Effector memory CD4-positive, alpha-beta T cell (primary cell): ENCODE results near the gene C6orf58.

Experiments
- DNase-seq, 3 donors: peaks; one replicate each; pipeline ENCODE4 v3.0.0-alpha.2; 2020
- H3K27ac ChIP-seq: 2 replicates; pipeline ENCODE4 v1.7.0; 2013; ENCODE audit warnings: mild to moderate bottlenecking, low read length, moderate library complexity; ENCODE audit not compliant: insufficient read depth, poor library complexity, severe bottlenecking
- H3K27me3 ChIP-seq: replicated peaks from 2 replicates; pipeline ENCODE4 v1.7.0; 2013; ENCODE audit warnings: mild to moderate bottlenecking, low read length; ENCODE audit not compliant: insufficient read depth, control insufficient read depth, poor library complexity, severe bottlenecking
- H3K36me3 ChIP-seq: 2 replicates; pipeline ENCODE4 v1.7.0; 2013; ENCODE audit warnings: mild to moderate bottlenecking, low read length, moderate library complexity; ENCODE audit not compliant: control insufficient read depth, insufficient read depth
- H3K4me1 ChIP-seq: 2 replicates; pipeline ENCODE4 v1.7.0; 2013; ENCODE audit warnings: low read length, mild to moderate bottlenecking; ENCODE audit not compliant: control insufficient read depth, insufficient read depth, poor library complexity, severe bottlenecking
- H3K4me3 ChIP-seq: 2 replicates; pipeline ENCODE4 v1.7.0; 2013; ENCODE audit warnings: low read length, low read depth, mild to moderate bottlenecking; ENCODE audit not compliant: insufficient read depth, poor library complexity, severe bottlenecking
- H3K9me3 ChIP-seq: 2 replicates; pipeline ENCODE4 v1.7.0; 2013; ENCODE audit warnings: mild to moderate bottlenecking, low read length, moderate library complexity; ENCODE audit not compliant: control insufficient read depth
- total RNA-seq, 3 donors: gene quantifications; one replicate each; lab custom pipeline; 2026; lab: John Stamatoyannopoulos, UW

C6orf58 gene
- total RNA-seq, result 0 reads per million in 3 donors

- H3K9me3 ChIP-seq, result no peaks in the 10 kb centered on the region
- no peaks in the 10 kb centered on the region for H3K36me3 ChIP-seq
- no peaks in the 10 kb centered on the region for H3K27me3 ChIP-seq
- no peaks in the 10 kb centered on the region for H3K4me1 ChIP-seq
- no peak within 1 kb of the TSS for H3K4me3 ChIP-seq
- no peak within 1 kb of the TSS for H3K27ac ChIP-seq
- no peak for DNase-seq
Observed at GRCh38 chr6:127576874-127577273, at the start of gene C6orf58. Gene C6orf58, plus strand, starts transcription at chr6:127577174. Its CDS starts 12 bp downstream, at chr6:127577186.

DNA sequence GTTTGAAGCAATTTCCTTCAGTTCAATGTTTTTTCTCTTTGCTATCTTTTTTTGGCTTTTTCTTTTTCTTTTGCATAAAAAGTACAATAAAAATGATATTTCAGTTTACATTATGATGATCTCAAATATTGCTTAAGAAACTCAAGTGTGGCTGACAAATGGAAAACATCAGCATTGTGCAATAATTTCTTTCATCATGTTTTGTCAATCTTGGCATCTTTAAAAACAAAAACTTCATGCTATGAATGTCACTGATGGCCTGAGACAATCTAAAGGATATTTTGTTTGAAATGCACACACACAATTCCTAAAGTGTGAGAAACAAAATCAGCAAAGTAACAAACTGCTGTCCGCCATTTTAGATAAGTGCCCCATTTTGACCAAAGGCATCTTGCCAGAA lies 44.0 kb upstream of the C6orf58 start:
- Histone ChIP-seq H3K4me1 (no peaks in the 10 kb centered on the region), H3K27ac (no peak overlapping the region), H3K27me3 (peaks cover 7% of the 10 kb centered on the region), H3K9me3 (no peaks in the 10 kb centered on the region), H3K36me3 (no peaks in the 10 kb centered on the region), H3K4me3 (no peak overlapping the region)
- DNase-seq, result no peak

GRCh38 chr6:127533736-127534135 lies 43.2 kb upstream of the C6orf58 start:
- H3K4me3 ChIP-seq, result no peak overlapping the region
- no peaks in the 10 kb centered on the region for H3K36me3 ChIP-seq
- no peak for DNase-seq

DNA sequence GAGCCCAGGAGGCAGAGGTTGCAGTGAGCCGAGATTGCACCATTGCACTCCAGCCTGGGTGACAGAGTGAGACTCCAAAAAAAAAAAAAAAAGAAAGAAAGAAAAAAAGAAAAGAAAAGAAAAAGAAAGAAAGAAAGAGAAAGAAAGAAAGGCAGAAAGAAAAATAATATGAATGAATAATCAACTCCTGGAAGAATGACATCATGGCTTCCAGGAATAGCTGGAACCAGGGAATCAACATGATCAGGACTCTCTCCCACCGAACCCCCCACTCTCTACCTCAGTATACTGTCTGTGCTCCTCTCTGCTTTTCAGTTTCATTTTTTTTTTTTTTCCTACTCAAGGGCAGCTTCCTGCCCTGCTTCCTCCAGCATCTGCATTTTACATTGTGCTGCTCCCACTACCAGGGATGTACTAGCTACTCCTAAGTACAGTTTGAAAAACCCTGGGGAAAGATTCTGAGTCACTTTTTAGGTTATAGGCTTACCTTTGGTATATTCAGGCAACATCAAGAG lies 38.2 kb upstream of the C6orf58 start:
- no peak for DNase-seq
- H3K36me3 ChIP-seq, result no peaks in the 10 kb centered on the region
- H3K27me3 ChIP-seq, result no peaks in the 10 kb centered on the region
- H3K27ac ChIP-seq, result no peak overlapping the region
- no peak overlapping the region for H3K4me3 ChIP-seq
- no peaks in the 10 kb centered on the region for H3K4me1 ChIP-seq
- H3K9me3 ChIP-seq, result no peaks in the 10 kb centered on the region

More at GRCh38 chr6:127533736-127534135, 43.2 kb upstream of the C6orf58 start:
- Histone ChIP-seq H3K9me3 (no peaks in the 10 kb centered on the region), H3K4me1 (no peaks in the 10 kb centered on the region), H3K27ac (no peak overlapping the region), H3K27me3 (peaks cover 7% of the 10 kb centered on the region)

DNA sequence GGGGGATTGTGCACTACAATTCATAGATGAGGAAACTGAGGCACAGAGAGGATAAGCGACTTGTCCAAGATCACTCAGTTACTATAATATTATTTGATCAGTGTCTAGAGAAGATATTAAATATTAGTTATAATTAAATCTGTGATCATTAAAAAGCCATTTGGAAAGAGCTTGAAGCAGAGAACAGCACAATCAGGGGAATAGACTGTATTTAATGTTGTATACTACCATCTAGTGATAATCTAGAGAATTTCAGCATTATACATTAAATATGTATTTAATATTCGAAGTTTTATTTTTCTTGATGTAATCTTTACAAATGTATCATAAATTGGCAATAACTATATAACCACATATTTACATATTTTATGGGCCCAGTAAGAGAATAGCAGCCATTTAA lies 37.7 kb upstream of the C6orf58 start:
- H3K36me3 ChIP-seq, result no peaks in the 10 kb centered on the region
- no peaks in the 10 kb centered on the region for H3K27me3 ChIP-seq
- H3K4me1 ChIP-seq, result no peaks in the 10 kb centered on the region
- H3K27ac ChIP-seq, result no peak overlapping the region
- no peak overlapping the region for H3K4me3 ChIP-seq
- no peak for DNase-seq
- no peaks in the 10 kb centered on the region for H3K9me3 ChIP-seq

- DNase-seq, result no peak
Observed at GRCh38 chr6:127547215-127547614, 29.8 kb upstream of the C6orf58 start.

GRCh38 chr6:127547904-127548649 lies 28.9 kb upstream of the C6orf58 start:
- no peak for DNase-seq
- H3K27ac ChIP-seq, result no peak overlapping the region
- no peaks in the 10 kb centered on the region for H3K4me1 ChIP-seq
- H3K4me3 ChIP-seq, result no peak overlapping the region
- H3K27me3 ChIP-seq, result peaks cover 3% of the 10 kb centered on the region
- no peaks in the 10 kb centered on the region for H3K9me3 ChIP-seq
- no peaks in the 10 kb centered on the region for H3K36me3 ChIP-seq

More at GRCh38 chr6:127547215-127547614, 29.8 kb upstream of the C6orf58 start:
- H3K36me3 ChIP-seq, result no peaks in the 10 kb centered on the region
- H3K27ac ChIP-seq, result no peak overlapping the region
- H3K9me3 ChIP-seq, result no peaks in the 10 kb centered on the region
- H3K27me3 ChIP-seq, result peaks cover 3% of the 10 kb centered on the region
- H3K4me3 ChIP-seq, result no peak overlapping the region
- no peaks in the 10 kb centered on the region for H3K4me1 ChIP-seq

DNA sequence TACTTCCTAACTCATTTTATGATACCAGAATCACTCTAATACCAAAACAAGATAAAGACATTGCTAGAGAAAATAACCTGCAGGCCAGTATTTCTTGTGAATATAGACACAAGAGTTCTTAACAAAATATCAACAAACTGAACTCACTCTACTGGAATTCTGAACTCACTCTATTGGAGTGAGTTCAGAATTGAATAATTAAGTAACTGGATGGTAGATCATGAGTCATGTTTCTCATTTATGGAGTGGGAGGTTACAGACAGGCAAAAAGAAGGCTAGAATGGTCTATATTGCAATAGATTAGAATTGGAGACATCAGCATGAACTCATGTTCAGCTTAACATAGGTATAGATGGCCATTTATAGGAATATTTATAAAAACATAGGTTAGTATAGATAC lies 26.6 kb upstream of the C6orf58 start:
- DNase-seq, result no peak
- Histone ChIP-seq H3K4me1 (no peaks in the 10 kb centered on the region), H3K27me3 (peaks cover 3% of the 10 kb centered on the region), H3K36me3 (no peaks in the 10 kb centered on the region), H3K4me3 (no peak overlapping the region), H3K27ac (no peak overlapping the region), H3K9me3 (no peaks in the 10 kb centered on the region)

GRCh38 chr6:127554435-127555006 lies 22.5 kb upstream of the C6orf58 start:
- H3K36me3 ChIP-seq, result no peaks in the 10 kb centered on the region
- no peak for DNase-seq
- H3K9me3 ChIP-seq, result no peaks in the 10 kb centered on the region
- H3K27me3 ChIP-seq, result peaks cover 3% of the 10 kb centered on the region
- no peaks in the 10 kb centered on the region for H3K4me1 ChIP-seq
- H3K4me3 ChIP-seq, result no peak overlapping the region
- H3K27ac ChIP-seq, result no peak overlapping the region

DNA sequence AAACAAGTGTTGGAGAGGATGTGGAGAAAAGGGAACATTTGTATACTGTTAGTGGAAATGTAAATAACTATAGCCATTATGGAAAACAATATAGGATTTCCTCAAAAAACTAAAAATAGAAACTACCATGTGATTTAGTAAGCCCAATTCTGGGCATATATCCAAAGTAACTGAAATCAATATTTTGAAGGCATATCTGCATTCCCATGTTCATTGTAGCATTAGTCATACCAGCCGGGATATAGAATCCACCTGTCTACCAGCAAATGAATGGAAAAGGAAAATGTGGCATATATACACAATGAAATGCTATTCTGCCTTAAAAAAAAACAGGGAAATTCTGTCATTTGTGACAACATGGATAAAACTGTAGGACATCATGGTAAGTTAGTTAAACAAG lies 15.3 kb upstream of the C6orf58 start:
- H3K27me3 ChIP-seq, result no peaks in the 10 kb centered on the region
- no peak overlapping the region for H3K27ac ChIP-seq
- no peaks in the 10 kb centered on the region for H3K4me1 ChIP-seq
- H3K4me3 ChIP-seq, result no peak overlapping the region
- no peaks in the 10 kb centered on the region for H3K36me3 ChIP-seq
- no peak for DNase-seq
- H3K9me3 ChIP-seq, result no peaks in the 10 kb centered on the region
